Stimulated activated CD4-positive, alpha-beta T cell treated with anti-CD3 and anti-CD28 coated beads, Interleukin-1b, Interleukin-23, amount 100 ng/mL, for 24 hours (primary cell): Measurements from ENCODE around the gene IP6K3.
A peak's percentile ranks its signal among the peaks of the same experiment; 100 is the strongest.

Experiments used
- DNase-seq, 4 experiments: peaks; one replicate each; pipeline ENCODE4 v3.0.0-alpha.2; 2020; ENCODE audit warnings: low read depth in 4 of 4, low spot score in 1 of 4

IP6K3 gene

GRCh38 chr6:33724102-33725023 is 22.3 kb downstream of the IP6K3 start:
- no peak for DNase-seq

DNA sequence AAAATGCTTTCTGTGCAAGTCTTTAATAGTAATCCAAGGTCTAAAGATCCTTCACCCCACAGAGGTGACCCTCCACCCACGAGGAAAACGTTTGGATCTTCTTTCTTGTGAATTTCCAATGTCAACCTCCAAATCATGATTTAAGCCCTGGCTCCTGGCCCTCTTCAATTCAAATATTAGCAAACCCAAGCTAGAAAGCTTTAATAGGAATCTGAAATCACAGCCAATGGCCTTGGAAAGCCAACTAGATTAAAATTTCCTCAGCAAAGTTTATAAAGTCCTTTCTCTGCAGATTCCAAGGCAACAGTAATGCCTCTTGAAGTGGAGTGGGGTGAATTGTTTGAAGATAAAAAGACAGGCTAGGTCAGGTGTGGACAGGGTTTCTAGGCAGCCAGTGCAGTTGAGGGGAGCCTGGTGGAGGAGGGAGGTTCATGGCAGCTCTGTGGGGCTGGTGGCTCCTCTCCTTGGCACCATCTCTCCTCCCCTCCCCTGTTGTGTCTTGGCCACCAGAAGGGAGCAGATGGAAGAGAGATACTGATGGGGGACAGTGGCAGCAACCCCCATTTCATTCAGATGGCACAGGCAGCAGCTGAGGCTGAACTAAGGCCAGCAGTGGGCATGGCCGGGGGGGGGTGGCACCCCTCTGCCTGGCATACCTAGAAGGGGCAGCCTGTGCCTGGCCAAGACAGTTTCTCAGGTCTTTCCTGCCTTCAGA is 23.2 kb downstream of the IP6K3 start:
- no peak for DNase-seq

DNA sequence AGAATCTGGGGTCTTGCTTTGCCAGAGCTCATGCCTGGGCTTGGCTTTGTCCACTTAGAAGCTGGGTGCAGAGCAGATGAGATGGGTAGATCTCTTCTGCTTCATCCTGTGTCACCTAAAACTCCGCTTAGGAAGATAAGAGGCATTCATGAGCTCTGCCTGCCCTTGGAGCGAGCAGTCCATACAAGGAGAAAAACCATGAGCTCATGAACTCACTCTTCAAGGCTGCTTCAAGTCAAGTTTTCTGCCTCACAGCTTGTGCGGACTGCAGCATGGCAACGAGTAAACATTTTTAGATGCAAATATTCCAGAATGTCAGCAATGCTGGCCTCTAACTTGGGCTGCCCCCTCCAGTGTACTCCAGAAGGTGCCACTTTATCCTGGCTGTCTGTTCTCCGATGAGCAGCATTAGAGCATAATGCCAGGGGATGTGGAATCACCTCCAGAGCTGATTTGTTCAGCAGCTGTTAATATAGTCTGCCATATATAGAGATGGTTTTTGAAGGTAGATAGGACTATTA is 24.5 kb downstream of the IP6K3 start:
- DNase-seq = no peak

GRCh38 chr6:33721508-33721907 is 25.2 kb downstream of the IP6K3 start:
- no peak for DNase-seq

GRCh38 chr6:33720998-33721397 is 25.7 kb downstream of the IP6K3 start:
- no peak for DNase-seq

DNA sequence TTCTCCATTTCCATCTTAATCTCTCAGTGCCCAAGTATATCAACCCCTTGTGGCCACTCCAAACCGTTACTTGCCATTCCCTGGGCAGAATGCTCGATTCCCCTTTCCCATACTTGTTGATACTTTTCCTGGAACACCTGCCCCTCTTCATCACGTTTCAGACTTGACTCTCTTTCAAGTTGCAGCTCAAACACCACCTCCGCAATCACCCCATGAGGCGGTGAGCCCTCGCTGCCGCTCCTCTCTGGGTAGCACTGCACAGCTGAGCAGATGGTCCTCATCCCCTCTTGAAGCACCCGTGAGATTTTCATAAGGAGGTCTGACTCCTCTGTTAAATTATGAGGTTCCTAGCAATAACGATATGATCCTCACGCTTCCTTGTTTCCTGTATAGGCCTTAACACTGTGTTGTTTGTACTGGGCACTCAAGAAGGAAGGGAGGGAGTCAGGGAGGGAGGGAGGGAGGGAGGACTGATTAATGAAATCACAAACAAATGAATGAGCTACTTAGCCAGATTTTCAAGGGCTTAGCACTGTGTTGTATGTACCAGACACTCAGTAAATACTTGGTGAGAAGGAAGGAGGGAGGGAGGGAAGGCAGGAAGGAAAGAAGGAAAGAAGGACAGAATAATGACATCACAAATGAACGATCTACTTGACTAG is 27.2 kb downstream of the IP6K3 start:
- DNase-seq = no peak

DNA sequence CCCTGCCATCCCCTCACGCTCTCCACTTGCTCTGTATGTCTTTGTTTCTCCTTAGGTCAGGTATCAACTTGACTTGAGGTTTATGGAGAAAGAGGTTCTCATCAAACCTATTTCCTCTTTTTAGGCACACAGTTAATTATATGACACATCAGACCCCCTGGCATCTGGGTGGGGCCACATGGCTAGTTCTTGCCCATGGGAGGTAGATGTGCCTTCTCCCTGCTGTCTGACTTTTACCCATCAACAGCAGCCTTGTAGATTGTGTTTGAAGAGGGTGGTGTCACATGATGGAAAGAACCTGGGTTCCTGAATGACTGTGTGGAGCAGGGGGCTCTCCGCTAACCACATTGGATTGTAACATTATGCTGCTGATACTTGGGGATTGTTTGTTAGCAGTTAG is 28.0 kb downstream of the IP6K3 start:
- no peak for DNase-seq

DNA sequence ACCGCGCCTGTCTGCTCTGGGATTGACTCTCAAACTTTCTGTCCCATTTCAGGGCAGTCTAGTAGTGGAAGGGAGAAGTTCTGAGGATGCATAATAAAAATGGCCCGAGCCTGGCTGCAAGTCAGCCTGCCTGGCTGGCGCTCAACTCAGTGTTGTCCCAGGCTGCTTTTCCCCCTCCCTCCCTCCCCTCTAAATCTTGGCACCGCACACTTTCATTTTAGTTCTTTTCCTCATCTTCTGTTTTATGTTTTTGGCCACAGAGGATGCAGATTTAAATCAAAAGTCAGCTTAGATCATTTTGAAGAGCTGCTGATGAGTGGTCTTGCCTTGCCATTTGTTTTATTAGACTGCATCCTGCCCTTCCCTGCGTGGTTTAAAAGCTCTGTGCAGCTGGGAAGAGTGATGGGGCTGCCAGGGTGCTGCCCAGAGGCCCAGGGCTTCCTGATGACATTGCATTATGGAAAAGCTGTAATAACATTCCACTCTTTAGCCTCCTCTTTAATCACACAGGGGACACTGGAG is 28.7 kb downstream of the IP6K3 start:
- DNase-seq = no peak

GRCh38 chr6:33716890-33717632 is 29.6 kb downstream of the IP6K3 start:
- no peak for DNase-seq

GRCh38 chr6:33716379-33716778 is 30.3 kb downstream of the IP6K3 start:
- DNase-seq = no peak

DNA sequence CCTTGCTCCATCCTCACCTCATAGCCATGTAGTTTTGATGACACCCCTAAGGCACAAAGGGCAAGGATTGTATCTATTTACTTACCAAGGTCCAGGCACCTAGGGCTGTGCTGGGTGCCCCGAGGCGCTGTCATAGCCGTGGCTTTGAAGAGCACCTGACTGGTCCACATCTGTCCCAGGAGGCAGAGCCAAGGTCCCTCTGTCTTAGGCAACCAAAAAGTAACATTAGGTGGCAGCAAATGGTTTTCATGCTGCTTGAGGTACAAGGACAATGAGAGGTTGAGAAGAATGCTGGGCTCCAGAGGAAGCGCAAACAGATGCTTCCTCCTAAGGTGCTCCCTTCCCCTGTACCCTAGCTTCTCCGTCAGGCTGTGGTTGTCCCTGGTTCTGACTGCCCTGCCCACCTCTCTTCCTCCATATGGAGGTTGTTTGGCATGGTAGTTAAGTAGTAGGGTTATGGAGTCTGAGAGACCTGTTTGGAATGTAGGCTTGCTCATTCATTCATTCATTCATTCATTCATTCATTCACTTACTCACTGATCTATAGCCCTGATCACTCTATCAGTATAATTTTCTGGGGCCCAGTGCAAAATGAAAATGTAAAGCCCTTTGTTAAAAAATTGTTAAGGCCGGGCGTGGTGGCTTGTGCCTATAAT is 32.2 kb downstream of the IP6K3 start:
- DNase-seq = no peak

DNA sequence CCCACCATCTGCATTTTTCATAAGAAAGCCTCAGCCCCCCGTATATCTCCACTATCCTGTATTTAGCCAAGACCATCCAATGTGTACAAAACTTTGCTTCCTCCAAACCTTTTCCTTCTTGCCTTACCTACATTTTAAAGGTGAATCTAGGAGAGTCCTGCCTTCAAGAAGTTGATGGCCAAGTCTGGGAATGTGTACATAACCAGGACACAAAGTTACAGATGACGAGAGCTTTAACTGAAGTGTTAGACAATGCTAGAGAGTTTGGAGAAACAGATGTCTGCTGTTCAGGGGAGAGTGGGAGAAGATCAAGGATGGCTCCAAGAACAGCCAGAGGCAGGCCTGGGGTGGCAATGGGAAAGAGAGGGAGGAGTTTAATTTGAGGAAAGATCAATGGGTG is 32.9 kb downstream of the IP6K3 start:
- no peak for DNase-seq

DNA sequence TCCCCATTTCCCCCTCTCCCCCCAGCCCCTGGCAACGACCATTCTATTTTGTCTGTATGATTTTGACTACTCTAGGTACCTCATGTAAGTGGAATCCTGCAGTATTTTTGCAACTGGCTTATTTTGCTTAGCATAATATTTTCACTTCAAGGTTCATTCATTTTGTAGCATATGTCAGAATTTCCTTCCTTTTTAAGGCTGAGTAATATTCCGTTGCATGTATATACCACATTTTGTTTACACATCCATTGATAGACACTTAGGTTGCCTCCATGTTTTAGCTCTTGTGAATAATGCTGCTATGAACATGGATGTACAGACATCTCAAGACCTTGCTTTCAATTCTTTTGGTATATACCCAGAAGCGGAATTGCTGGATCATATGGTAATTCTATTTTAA is 33.8 kb downstream of the IP6K3 start:
- DNase-seq = no peak

DNA sequence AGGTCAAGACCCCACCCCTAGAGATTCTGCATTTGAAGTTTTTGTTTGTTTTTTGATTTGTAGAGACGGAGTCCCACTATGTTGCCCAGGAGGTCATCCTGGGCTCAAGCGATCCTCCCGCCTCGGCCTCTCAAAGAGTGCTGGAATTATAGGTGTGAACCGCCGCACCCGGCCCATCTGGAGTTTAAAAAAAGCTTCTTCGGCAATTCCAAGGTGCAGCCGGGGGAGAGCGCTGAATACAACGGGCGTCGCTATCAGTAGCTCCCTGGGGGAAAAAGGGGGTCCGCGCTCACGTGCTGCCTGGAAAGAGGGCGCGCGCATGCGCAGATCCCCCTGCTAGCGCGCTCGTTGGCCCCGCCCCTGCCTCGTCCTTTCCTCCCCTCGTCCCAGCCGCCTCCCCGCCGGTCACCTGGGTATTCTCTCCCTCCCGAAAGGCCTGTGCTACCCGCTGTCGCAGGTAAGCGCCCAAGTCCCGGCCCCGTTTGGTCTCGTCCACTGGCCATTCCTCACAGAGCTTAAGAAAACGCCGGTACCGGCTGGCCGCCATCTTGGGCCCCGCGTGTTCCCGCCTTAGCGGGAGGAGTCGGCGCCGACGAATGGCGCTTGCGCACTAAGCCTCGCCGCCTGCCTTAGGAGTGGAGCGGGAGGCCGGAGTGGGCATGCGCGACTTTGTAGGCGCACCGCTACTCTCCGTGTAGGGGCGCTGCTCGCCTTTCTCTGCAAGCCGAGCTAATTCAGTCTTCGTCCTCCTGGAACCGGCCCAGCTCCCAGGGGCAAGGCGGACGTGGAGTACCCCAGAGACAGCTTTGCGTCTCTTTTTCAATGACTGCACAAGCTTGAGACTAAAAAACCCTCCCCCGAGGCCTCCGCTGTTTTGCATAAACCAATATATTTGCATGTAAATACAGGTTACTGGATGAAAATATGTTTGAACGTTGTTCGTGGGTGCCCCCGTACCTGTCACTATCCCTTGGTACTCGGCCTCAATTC is 35.3 kb downstream of the IP6K3 start, which contains the start of gene UQCC2:
Gene UQCC2 (minus strand): TSS at position 561 of the 990 bp plus-strand sequence. CDS start 14 bp downstream, at position 547.
- peak; percentile 88 to 96 (median 93) for DNase-seq

GRCh38 chr6:33710296-33711121 is 36.2 kb downstream of the IP6K3 start:
- DNase-seq = no peak

DNA sequence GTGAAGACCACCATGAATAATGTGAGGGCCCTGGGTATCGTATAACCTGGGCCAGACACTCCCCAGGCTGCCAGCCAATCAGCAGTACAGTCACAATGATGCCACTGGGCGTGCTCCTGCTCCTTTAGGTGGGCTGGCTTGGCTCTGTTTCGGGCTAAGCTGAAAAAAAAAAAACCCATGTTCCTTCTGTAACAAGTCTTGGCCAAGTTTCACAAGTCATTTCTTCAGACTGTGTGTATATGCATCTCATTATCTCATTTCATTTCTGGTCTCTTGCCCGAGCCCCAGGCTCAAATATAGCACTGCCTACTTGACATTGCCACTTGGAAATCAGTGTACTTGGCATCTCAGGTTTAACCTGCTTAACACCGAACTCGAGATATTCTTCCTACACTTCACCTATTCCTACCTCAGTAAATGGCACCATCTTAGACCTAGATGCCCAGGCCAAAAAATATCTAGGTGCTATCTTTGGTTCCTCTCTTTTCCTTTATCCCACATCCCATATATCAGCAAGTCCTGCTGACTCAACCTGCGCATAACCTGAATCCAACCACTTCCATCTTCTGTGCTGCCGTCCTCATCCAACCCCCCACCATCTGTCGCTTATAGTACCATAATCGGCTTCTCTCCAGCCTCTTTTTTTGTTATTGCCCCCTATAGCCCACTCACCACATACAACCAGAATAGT is 37.0 kb downstream of the IP6K3 start:
- DNase-seq = no peak

DNA sequence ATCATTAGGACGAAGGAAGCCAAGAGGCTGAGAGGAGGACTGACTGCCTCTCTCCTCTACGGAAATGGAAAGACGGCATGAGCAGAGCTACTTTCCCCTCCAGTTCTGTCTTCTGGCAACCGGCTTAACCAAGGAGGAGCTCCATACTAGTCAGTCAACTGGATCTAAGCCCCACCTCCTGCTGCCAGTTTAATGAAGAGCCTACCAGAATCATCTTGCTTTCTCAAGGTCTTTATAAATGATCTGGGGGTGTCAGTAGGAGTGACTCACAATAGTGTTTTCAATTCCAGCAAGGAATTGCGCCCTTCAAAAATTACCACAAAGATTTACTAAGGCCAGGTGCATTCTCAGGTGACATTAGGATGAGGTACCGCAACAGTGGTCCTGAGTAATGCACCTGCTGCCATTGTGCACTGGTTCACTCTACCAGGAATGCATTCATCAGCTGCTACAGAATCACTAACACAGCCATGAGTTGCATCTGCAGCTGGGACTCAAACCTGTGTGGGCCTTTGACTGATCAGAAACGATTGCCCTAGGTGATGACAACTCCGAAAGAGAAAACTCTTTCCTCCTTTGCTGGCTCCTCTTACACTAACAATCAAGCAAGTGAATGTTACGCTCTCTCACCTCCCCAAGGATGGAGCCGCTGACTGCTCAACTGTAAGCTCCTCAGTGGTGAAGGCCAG is 38.0 kb downstream of the IP6K3 start:
- DNase-seq = no peak
